Endothelial cell of umbilical vein (primary cell): ENCODE results near the gene RWDD1. TPM values are rescaled to one million over a fixed set of nuclear protein-coding genes. Genes with fewer than 3 reads are reported as not detected.

Source experiments
- BruUV-seq: library from RNA; stranded (reverse); fragments of 400-500 nt; replicated peaks from 2 replicates; lab custom pipeline; 2021; lab: Mats Ljungman, UMichigan
- CTCF ChIA-PET: fragments of 300-600, 350-600 bp; sonication (Branson Sonifier 250); formaldehyde crosslinking; loops from one replicate; lab custom pipeline; 2021; ENCODE audit warnings: antibody characterized with exemption, inconsistent platforms; lab: Charles Lee
- POLR2A ChIA-PET: fragments of 300-600, 350-600 bp; sonication (Branson Sonifier 250); formaldehyde crosslinking; loops from one replicate; lab custom pipeline; 2021; ENCODE audit warnings: antibody characterized with exemption, inconsistent platforms; lab: Charles Lee
- DNase-seq: peaks from one replicate; pipeline ENCODE4 v3.0.0-alpha.2; 2011; ENCODE audit warnings: low read depth, low spot score
- FAIRE-seq: peaks from 2 replicates; lab custom pipeline; 2011; peaks lifted over from hg19 to GRCh38; lab: Jason Lieb, UNC
- H2AFZ ChIP-seq: 2 replicates; pipeline ENCODE4 v1.6.0; 2012; ENCODE audit warnings: low read depth, low read length, control low read depth, inconsistent platforms
- H3K27ac ChIP-seq: 2 replicates; pipeline ENCODE4 v1.5.1; 2011; ENCODE audit warnings: low read depth, mild to moderate bottlenecking, control low read depth, low read length, moderate library complexity; ENCODE audit not compliant: insufficient read depth
- H3K27me3 ChIP-seq, 2 experiments: 2 replicates each; pipeline versions ENCODE4 v1.6.0 to v1.6.1; 2011; ENCODE audit warnings: low read length in 2 of 2, mixed read lengths in 1 of 2; ENCODE audit not compliant: control insufficient read depth in 2 of 2, insufficient read depth in 2 of 2
- H3K36me3 ChIP-seq, 2 experiments: 2 replicates in 1 of 2; 3 replicates in 1 of 2; pipeline ENCODE4 v1.5.1; 2011; ENCODE audit warnings: low read length in 2 of 2, mild to moderate bottlenecking in 1 of 2, moderate library complexity in 1 of 2; ENCODE audit not compliant: control insufficient read depth in 2 of 2, insufficient read depth in 2 of 2; ENCODE audit errors: extremely low read depth in 1 of 2
- H3K4me1 ChIP-seq: 3 replicates; pipeline ENCODE4 v1.5.1; 2011; ENCODE audit warnings: mild to moderate bottlenecking, low read length; ENCODE audit not compliant: control insufficient read depth, insufficient read depth; ENCODE audit errors: extremely low read depth
- H3K4me2 ChIP-seq: 2 replicates; pipeline ENCODE4 v1.6.1; 2011; ENCODE audit warnings: low read length, control low read depth, mixed read lengths; ENCODE audit not compliant: insufficient read depth
- H3K4me3 ChIP-seq, 3 experiments: fragments of 200-600 bp in 1 of 3; sonication (generic), shearing (Covaris generic) in 1 of 3; replicated peaks in 1 of 3; 2 replicates each; pipeline ENCODE4 v1.5.1; 2011 to 2016; ENCODE audit warnings: control low read depth in 3 of 3, low read length in 3 of 3, mild to moderate bottlenecking in 2 of 3, inconsistent platforms in 1 of 3, low read depth in 1 of 3, moderate library complexity in 1 of 3; ENCODE audit not compliant: insufficient read depth in 1 of 3
- H3K79me2 ChIP-seq: 2 replicates; pipeline ENCODE4 v1.6.0; 2012; ENCODE audit warnings: low read length, inconsistent platforms; ENCODE audit not compliant: control insufficient read depth, insufficient read depth
- H3K9ac ChIP-seq: replicated peaks from 2 replicates; pipeline ENCODE3; 2011; ENCODE audit warnings: low read length, control low read depth; ENCODE audit not compliant: insufficient read depth; ENCODE audit errors: extremely low read depth
- H3K9me1 ChIP-seq: replicated peaks from 3 replicates; pipeline ENCODE4 v1.6.0; 2011; ENCODE audit warnings: mild to moderate bottlenecking, low read length; ENCODE audit not compliant: control insufficient read depth, insufficient read depth; ENCODE audit errors: extremely low read depth
- H3K9me3 ChIP-seq: replicated peaks from 2 replicates; pipeline ENCODE4 v1.5.1; 2012; ENCODE audit warnings: low read length, inconsistent platforms; ENCODE audit not compliant: control insufficient read depth, insufficient read depth
- H4K20me1 ChIP-seq: replicated peaks from 2 replicates; pipeline ENCODE3; 2011; ENCODE audit warnings: mild to moderate bottlenecking, low read length; ENCODE audit not compliant: control insufficient read depth, insufficient read depth; ENCODE audit errors: extremely low read depth
- CTCF ChIP-seq, 2 donors: IDR thresholded peaks; 1 replicate in 1 of 2; 2 replicates in 1 of 2; pipeline ENCODE4 v1.5.1; 2011; ENCODE audit warnings: low read length in 2 of 2, mild to moderate bottlenecking in 2 of 2, moderate library complexity in 2 of 2, control low read depth in 1 of 2, inconsistent platforms in 1 of 2, low read depth in 1 of 2; ENCODE audit not compliant: insufficient read depth in 1 of 2; ENCODE audit errors: extremely low read depth in 1 of 2
- EZH2 ChIP-seq: IDR thresholded peaks from 2 replicates; pipeline ENCODE4 v1.6.1; 2012; ENCODE audit warnings: borderline replicate concordance, low read depth, mild to moderate bottlenecking, moderate library complexity, low read length, inconsistent platforms; ENCODE audit not compliant: severe bottlenecking
- FOS ChIP-seq: IDR thresholded peaks from 2 replicates; pipeline ENCODE4 v1.6.1; 2011; ENCODE audit warnings: mild to moderate bottlenecking, low read length, moderate library complexity, borderline replicate concordance; ENCODE audit not compliant: insufficient read depth
- GATA2 ChIP-seq: IDR thresholded peaks from 2 replicates; pipeline ENCODE4 v1.7.0; 2011; ENCODE audit warnings: low read depth, mild to moderate bottlenecking, moderate library complexity, mixed read lengths, low read length; ENCODE audit not compliant: insufficient read length, insufficient read depth
- JUN ChIP-seq: IDR thresholded peaks from 2 replicates; pipeline ENCODE4 v1.6.1; 2011; ENCODE audit warnings: borderline replicate concordance, low read depth; ENCODE audit not compliant: insufficient read length, insufficient read depth
- MAX ChIP-seq: IDR thresholded peaks from 2 replicates; pipeline ENCODE4 v1.6.1; 2011; ENCODE audit not compliant: insufficient read depth, insufficient read length
- MYC ChIP-seq: IDR thresholded peaks from one replicate; pipeline ENCODE4 v1.6.1; 2011; ENCODE audit warnings: mild to moderate bottlenecking, low read depth, low read length
- POLR2A ChIP-seq: IDR thresholded peaks from 2 replicates; pipeline ENCODE4 v1.6.1; 2012; ENCODE audit warnings: low read depth, mild to moderate bottlenecking, control low read depth, low read length
- POLR2AphosphoS5 ChIP-seq: IDR thresholded peaks from 2 replicates; pipeline ENCODE4 v1.6.1; 2012; ENCODE audit warnings: low read depth, mild to moderate bottlenecking, control low read depth, low read length, moderate library complexity; ENCODE audit not compliant: insufficient read depth
- dilution Hi-C: fragments of 300-500 bp; cut with MboI; formaldehyde crosslinking; loops from one replicate; pipeline ENCODE4 v1.15.0; 2019; ENCODE audit warnings: low sequenced_read_pairs; ENCODE audit not compliant: extremely low pct_ligation_motif_present
- intact Hi-C: fragments of 100-400 bp; cut with micrococcal nuclease; formaldehyde crosslinking; loops from one replicate; pipeline ENCODE4 v1.10.0; 2022
- polyA plus RNA-seq, 4 experiments: library from polyadenylated mRNA; depleted of rRNA in 3 of 4; stranded (reverse) in 3 of 4; unstranded in 1 of 4; fragments of >200 nt; gene quantifications; 2 replicates each; pipeline versions ENCODE4 v1.2.1 to v1.2.3, GENCODE V29; 2011 to 2012; ENCODE audit warnings: missing spikeins in 1 of 4
- total RNA-seq: library from RNA; stranded (reverse); gene quantifications from 2 replicates; pipeline ENCODE4 v1.2.3, GENCODE V29; 2021

The RWDD1 gene
- total and polyA plus RNA-seq, 2 donors (not counting 3 experiments of a cell fraction or from before 2014, with no cell fraction given) = 18.7 to 37.9 TPM

- no TSS peak for BruUV-seq
- DNase-seq = no peak
- H3K27ac ChIP-seq = no peak overlapping the region
These were observed 14.4 kb upstream of the RWDD1 start for GRCh38 chr6:116556814-116557415.

More at GRCh38 chr6:116556814-116557415, 14.4 kb upstream of the RWDD1 start:
- Histone ChIP-seq H3K9me1 (no peaks in the 10 kb centered on the region), H3K36me3 (no peaks in the 10 kb centered on the region), H3K4me3 (no peak overlapping the region), H3K79me2 (no peaks in the 10 kb centered on the region), H2AFZ (no peak overlapping the region), H3K4me2 (no peak overlapping the region), H3K9me3 (no peaks in the 10 kb centered on the region), H3K4me1 (peaks cover 16% of the 10 kb centered on the region), H4K20me1 (no peaks in the 10 kb centered on the region), H3K9ac (no peak overlapping the region), H3K27me3 (no peaks in the 10 kb centered on the region)
- no peak for FAIRE-seq
- dilution Hi-C loops (no loop called here), intact Hi-C loops (no loop called here)
- ChIA-PET POLR2A (no interaction called here), CTCF (interaction anchor here (1.0 to 6.1 kb wide), 4 partner anchors 23 to 288 kb away, joined by 3 to 103 read pairs (median 48); partner anchors contain the start of gene CALHM5)
- TF ChIP-seq POLR2A (no peak), POLR2AphosphoS5 (no peak), JUN (no peak), MAX (no peak), CTCF (IDR thresholded peaks at IDR 0.05; ENCODE audit: extremely low read depth in 1 of 2, insufficient read depth in 1 of 2, low read depth in 1 of 2, low read length in 2 of 2) (no peak), MYC (no peak), FOS (no peak), GATA2 (no peak), EZH2 (no peak)
